AG04449 (cell line): ENCODE measurements around the gene KIAA1755.

Source experiments
- CTCF ChIA-PET: fragments of 350-600 bp; formaldehyde crosslinking; extraction: SDS; loops from one replicate; lab custom pipeline; 2021; ENCODE audit warnings: antibody characterized with exemption; lab: Yijun Ruan, JAX
- POLR2A ChIA-PET: fragments of 400-600, 350-600 bp; formaldehyde crosslinking; extraction: SDS; loops from one replicate; lab custom pipeline; 2020; ENCODE audit warnings: antibody characterized with exemption, inconsistent platforms; lab: Yijun Ruan, JAX
- DNase-seq: peaks from one replicate; pipeline ENCODE4 v3.0.0-alpha.2; 2010; ENCODE audit warnings: low read depth, low spot score
- H3K4me3 ChIP-seq: 2 replicates; pipeline ENCODE4 v1.5.1; 2011; ENCODE audit warnings: low read depth, mild to moderate bottlenecking, control low read depth, low read length
- CTCF ChIP-seq: IDR thresholded peaks from one replicate; pipeline ENCODE4 v1.5.1; 2011; ENCODE audit warnings: mild to moderate bottlenecking, moderate library complexity, low read length, control low read depth, inconsistent platforms; ENCODE audit not compliant: insufficient read depth; ENCODE audit errors: missing control alignments

KIAA1755 gene

GRCh38 chr20:38170219-38170825 is 90.2 kb downstream of the KIAA1755 start:
- ChIA-PET CTCF (interaction anchor here (0.7 to 11.1 kb wide), 6 partner anchors 9 to 97 kb away, joined by 3 to 140 read pairs (median 4); no protein-coding TSS in a partner anchor), POLR2A (no interaction called here)
- no peak for DNase-seq
- TF ChIP-seq CTCF, result no peak
- no peak overlapping the region for H3K4me3 ChIP-seq

- no peak for TF ChIP-seq CTCF
- DNase-seq, result no peak
- H3K4me3 ChIP-seq, result no peak overlapping the region
- ChIA-PET CTCF (interaction anchor here (0.8 to 11.1 kb wide), 4 partner anchors 8 to 96 kb away, joined by 3 to 140 read pairs (median 6); no protein-coding TSS in a partner anchor), POLR2A (no interaction called here)
Observed at GRCh38 chr20:38169636-38170193, 90.8 kb downstream of the KIAA1755 start.

GRCh38 chr20:38168791-38169589 is 91.5 kb downstream of the KIAA1755 start:
- DNase-seq, result no peak
- POLR2A ChIA-PET, result interaction anchor here (1.3 kb wide), 1 partner anchor 49 kb away, joined by 4 read pairs; no protein-coding TSS in a partner anchor
- H3K4me3 ChIP-seq, result no peak overlapping the region
- TF ChIP-seq CTCF, result no peak
- CTCF ChIA-PET, result interaction anchor here (2.7 to 11.1 kb wide), 4 partner anchors 25 to 112 kb away, joined by 9 to 140 read pairs (median 19); no protein-coding TSS in a partner anchor

GRCh38 chr20:38167851-38168760 is 92.4 kb downstream of the KIAA1755 start:
- DNase-seq, result peak; percentile 73
- CTCF ChIA-PET, result interaction anchor here (1.1 to 11.1 kb wide), 6 partner anchors 11 to 111 kb away, joined by 3 to 140 read pairs (median 19); no protein-coding TSS in a partner anchor
- TF ChIP-seq CTCF, result no peak
- POLR2A ChIA-PET, result interaction anchor here (1.0 to 1.3 kb wide), 2 partner anchors 24 to 49 kb away, joined by 3 to 4 read pairs; no protein-coding TSS in a partner anchor
- no peak overlapping the region for H3K4me3 ChIP-seq

GRCh38 chr20:38167328-38167850 is 93.1 kb downstream of the KIAA1755 start:
- H3K4me3 ChIP-seq, result no peak overlapping the region
- ChIA-PET CTCF (interaction anchor here (1.1 to 11.1 kb wide), 14 partner anchors 10 to 152 kb away, joined by 3 to 140 read pairs (median 8); no protein-coding TSS in a partner anchor), POLR2A (interaction anchor here (0.6 to 1.4 kb wide), 5 partner anchors 24 to 279 kb away, joined by 3 to 4 read pairs (median 3); no protein-coding TSS in a partner anchor)
- DNase-seq, result no peak
- no peak for TF ChIP-seq CTCF
